Nephron progenitor cell (in vitro differentiated cells): ENCODE results near the gene ACO1.

ENCODE experiments used
- DNase-seq: peaks from one replicate; pipeline ENCODE4 v3.0.0; 2021
- H3K27ac Mint-ChIP-seq: 2 replicates; pipeline ENCODE4 v1.8.0; 2021; ENCODE audit warnings: mild to moderate bottlenecking, moderate library complexity, mixed read lengths
- H3K27me3 Mint-ChIP-seq: 2 replicates; pipeline ENCODE4 v1.8.0; 2021; ENCODE audit warnings: mild to moderate bottlenecking, low read depth, mixed read lengths; ENCODE audit not compliant: poor library complexity
- H3K36me3 Mint-ChIP-seq: 2 replicates; pipeline ENCODE4 v1.8.0; 2021; ENCODE audit warnings: low read depth, mixed read lengths
- H3K4me1 Mint-ChIP-seq: 2 replicates; pipeline ENCODE4 v1.8.0; 2021; ENCODE audit warnings: mixed read lengths
- H3K4me3 Mint-ChIP-seq: 2 replicates; pipeline ENCODE4 v1.8.0; 2021; ENCODE audit warnings: mild to moderate bottlenecking, moderate library complexity, mixed read lengths
- H3K9me3 Mint-ChIP-seq: 2 replicates; pipeline ENCODE4 v1.8.0; 2021; ENCODE audit warnings: mild to moderate bottlenecking, moderate library complexity, mixed read lengths
- CTCF ChIP-seq: fragments of 200-600 bp; sonication (generic); IDR thresholded peaks from 2 replicates; pipeline ENCODE4 v1.5.0; 2021; ENCODE audit warnings: antibody characterized with exemption

Gene ACO1

GRCh38 chr9:32413424-32413823 is 29.0 kb downstream of the ACO1 start:
- Mint-ChIP-seq H3K36me3 (peaks cover 44% of the 10 kb centered on the region), H3K9me3 (no peaks in the 10 kb centered on the region), H3K4me1 (peaks cover 7% of the 10 kb centered on the region), H3K27ac (no peak overlapping the region), H3K4me3 (no peak overlapping the region), H3K27me3 (no peaks in the 10 kb centered on the region)
- DNase-seq, result no peak
- no peak for TF ChIP-seq CTCF

- Mint-ChIP-seq H3K4me3 (no peak overlapping the region), H3K27ac (no peak overlapping the region), H3K9me3 (no peaks in the 10 kb centered on the region), H3K36me3 (peaks cover 44% of the 10 kb centered on the region), H3K4me1 (peaks cover 7% of the 10 kb centered on the region), H3K27me3 (no peaks in the 10 kb centered on the region)
- no peak for DNase-seq
- TF ChIP-seq CTCF, result no peak
These were observed 30.4 kb downstream of the ACO1 start for GRCh38 chr9:32414856-32415255.

- Mint-ChIP-seq H3K9me3 (no peaks in the 10 kb centered on the region), H3K4me1 (peaks cover 8% of the 10 kb centered on the region), H3K4me3 (no peak overlapping the region), H3K36me3 (peaks cover 59% of the 10 kb centered on the region), H3K27ac (no peak overlapping the region), H3K27me3 (no peaks in the 10 kb centered on the region)
- no peak for DNase-seq
- no peak for TF ChIP-seq CTCF
These were observed 35.5 kb downstream of the ACO1 start for GRCh38 chr9:32419921-32420320.

DNA sequence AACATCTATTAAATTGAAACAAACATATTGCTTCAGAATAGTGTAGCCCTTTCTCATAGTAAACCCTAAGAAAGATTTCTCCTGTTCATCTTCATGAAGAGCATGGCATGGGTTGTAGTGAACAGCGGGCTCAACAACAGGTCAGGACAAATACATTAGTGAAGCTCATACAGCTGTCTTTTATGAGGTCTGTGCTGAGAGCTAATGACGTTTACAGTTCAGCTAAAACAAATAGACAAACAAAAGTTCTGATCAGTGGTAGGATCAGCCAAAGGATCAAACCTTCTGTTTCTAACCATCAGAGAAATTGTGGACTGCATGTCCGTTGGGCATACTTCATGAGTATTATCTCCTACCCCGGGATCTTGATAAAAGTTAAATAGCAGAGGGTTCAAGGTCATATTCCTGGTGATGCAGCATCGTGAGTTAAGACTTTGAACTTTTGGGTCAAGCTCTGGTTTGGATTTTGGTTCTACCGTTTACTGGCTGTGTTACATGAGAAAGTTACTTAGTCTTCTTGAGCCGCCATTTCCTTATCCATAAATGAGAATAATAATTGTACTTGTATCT is 37.9 kb downstream of the ACO1 start:
- Mint-ChIP-seq H3K27me3 (no peaks in the 10 kb centered on the region), H3K27ac (no peak overlapping the region), H3K4me3 (no peak overlapping the region), H3K36me3 (peaks cover 64% of the 10 kb centered on the region), H3K4me1 (peaks cover 6% of the 10 kb centered on the region), H3K9me3 (no peaks in the 10 kb centered on the region)
- no peak for DNase-seq
- no peak for TF ChIP-seq CTCF

DNA sequence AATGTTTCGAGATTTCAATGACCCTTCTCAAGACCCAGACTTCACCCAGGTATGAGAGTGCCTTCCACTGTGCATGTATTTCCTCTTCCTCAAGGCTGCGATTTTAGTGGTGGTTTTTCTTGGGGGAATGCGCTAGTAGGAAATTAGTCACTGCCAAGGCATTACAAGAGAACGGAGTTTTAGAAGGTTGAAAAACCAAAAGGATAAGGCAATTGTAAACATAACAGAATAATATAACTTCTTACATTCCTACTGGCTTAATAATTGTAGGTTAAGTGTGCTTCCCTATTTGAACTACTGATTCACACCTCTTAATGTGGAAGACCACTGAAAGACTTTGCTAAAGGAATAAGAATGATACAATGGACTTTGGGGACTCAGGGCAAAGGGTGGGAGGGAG is 38.9 kb downstream of the ACO1 start:
- Mint-ChIP-seq H3K27me3 (no peaks in the 10 kb centered on the region), H3K36me3 (peaks cover 58% of the 10 kb centered on the region)
- no peak for TF ChIP-seq CTCF

DNA sequence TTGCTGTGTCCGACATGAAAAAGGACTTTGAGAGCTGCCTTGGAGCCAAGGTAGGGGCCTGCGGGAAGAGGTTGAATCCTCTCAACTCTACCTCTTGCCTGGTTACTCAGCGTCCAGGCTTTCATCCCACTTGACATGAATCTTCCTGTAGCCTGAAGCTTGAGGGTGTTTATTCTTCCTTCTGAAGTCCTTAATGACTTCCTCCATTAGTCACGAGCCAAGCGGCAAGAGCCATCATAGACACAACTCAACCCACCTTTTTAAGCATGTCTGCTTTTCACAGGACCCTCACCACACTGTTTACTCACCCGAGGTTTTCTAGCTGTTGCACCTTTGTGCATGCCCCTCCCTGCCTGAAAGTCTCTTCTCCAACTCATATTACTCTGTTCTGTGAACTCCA is 40.2 kb downstream of the ACO1 start:
- DNase-seq, result no peak
- Mint-ChIP-seq H3K4me3 (no peak overlapping the region), H3K4me1 (peaks cover 6% of the 10 kb centered on the region), H3K36me3 (peaks cover 49% of the 10 kb centered on the region), H3K27ac (peak overlapping the region; percentile 4), H3K27me3 (no peaks in the 10 kb centered on the region), H3K9me3 (no peaks in the 10 kb centered on the region)
- no peak for TF ChIP-seq CTCF

More for the DNA sequence above, 38.9 kb downstream of the ACO1 start:
- Mint-ChIP-seq H3K4me3 (no peak overlapping the region), H3K27ac (no peak overlapping the region), H3K9me3 (no peaks in the 10 kb centered on the region), H3K4me1 (peaks cover 6% of the 10 kb centered on the region)
- DNase-seq, result no peak
